Neural cell (in vitro differentiated cells): ENCODE data around the gene TMEM247.

Source experiments
- EP300 ChIP-seq: fragments of 450-650 bp; conservative IDR thresholded peaks from 2 replicates; pipeline ENCODE4 v1.6.1; 2014; ENCODE audit warnings: antibody characterized with exemption, mild to moderate bottlenecking, moderate library complexity; ENCODE audit not compliant: poor library complexity, severe bottlenecking
- EZH2 ChIP-seq: fragments of 200-600, 300-800 bp; shearing (Covaris generic), sonication (generic); IDR thresholded peaks from 2 replicates; pipeline ENCODE4 v1.6.1; 2014; ENCODE audit warnings: antibody characterized with exemption, low read length, borderline replicate concordance, mild to moderate bottlenecking; ENCODE audit not compliant: insufficient read depth, poor library complexity, severe bottlenecking
- MXI1 ChIP-seq: fragments of 450-650 bp; conservative IDR thresholded peaks from 2 replicates; pipeline ENCODE4 v1.6.1; 2014; ENCODE audit warnings: antibody characterized with exemption, mild to moderate bottlenecking; ENCODE audit not compliant: poor library complexity, severe bottlenecking
- RAD21 ChIP-seq: fragments of 450-650 bp; conservative IDR thresholded peaks from 2 replicates; pipeline ENCODE4 v1.6.1; 2014; ENCODE audit warnings: antibody characterized with exemption, mild to moderate bottlenecking, moderate library complexity
- TF ChIP-seq, protein P1 (sequence below): fragments of 450-650 bp; IDR thresholded peaks from 2 replicates; pipeline ENCODE4 v1.5.1; 2014; ENCODE audit warnings: antibody characterized with exemption, mild to moderate bottlenecking, moderate library complexity; ENCODE audit not compliant: poor library complexity, severe bottlenecking

DNA sequence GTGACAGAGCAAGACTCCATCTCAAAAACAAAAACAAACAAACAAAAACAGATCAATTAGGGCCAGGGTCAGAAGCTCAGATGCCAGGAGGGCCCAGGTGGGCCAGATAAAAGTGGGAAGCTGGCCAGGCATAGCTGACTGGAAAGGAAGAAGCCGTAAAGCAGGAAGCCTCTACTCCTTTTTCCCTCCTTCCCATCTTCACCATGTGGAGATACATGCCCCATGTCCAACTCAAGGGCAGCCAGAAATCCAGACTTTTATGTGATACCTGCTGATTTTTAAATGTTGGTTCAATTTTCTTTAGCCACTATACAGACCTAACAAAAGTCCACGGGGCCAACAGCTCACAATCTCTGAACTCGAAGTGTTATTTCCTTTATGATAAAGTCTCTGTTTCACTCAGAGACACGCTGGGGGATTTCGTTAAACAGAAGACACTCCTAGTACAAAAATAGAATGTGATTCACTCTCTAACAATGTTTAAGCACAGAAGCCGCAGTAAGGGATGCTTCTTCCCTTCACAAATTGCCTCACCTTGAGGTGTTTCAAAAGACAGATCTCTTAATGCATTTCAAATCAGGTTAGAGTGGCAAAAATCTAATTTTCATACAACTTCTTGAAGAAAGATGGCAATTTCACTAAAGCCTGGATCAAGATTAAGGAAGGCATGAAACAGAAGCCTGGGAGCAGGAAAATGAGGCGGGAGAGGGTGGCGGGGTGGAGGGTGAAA is 14.0 kb downstream of the TMEM247 start:
- TF ChIP-seq EP300: no peak
- TF ChIP-seq EZH2: no peak
- TF ChIP-seq, protein P1, sequence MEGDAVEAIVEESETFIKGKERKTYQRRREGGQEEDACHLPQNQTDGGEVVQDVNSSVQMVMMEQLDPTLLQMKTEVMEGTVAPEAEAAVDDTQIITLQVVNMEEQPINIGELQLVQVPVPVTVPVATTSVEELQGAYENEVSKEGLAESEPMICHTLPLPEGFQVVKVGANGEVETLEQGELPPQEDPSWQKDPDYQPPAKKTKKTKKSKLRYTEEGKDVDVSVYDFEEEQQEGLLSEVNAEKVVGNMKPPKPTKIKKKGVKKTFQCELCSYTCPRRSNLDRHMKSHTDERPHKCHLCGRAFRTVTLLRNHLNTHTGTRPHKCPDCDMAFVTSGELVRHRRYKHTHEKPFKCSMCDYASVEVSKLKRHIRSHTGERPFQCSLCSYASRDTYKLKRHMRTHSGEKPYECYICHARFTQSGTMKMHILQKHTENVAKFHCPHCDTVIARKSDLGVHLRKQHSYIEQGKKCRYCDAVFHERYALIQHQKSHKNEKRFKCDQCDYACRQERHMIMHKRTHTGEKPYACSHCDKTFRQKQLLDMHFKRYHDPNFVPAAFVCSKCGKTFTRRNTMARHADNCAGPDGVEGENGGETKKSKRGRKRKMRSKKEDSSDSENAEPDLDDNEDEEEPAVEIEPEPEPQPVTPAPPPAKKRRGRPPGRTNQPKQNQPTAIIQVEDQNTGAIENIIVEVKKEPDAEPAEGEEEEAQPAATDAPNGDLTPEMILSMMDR: no peak
- no peak for TF ChIP-seq MXI1
- TF ChIP-seq RAD21: no peak
